Measurements from ENCODE around the gene PEDS1. TPM values are rescaled to one million over a fixed set of nuclear protein-coding genes. Genes with fewer than 3 reads are reported as not detected.

The PEDS1 gene
- total and polyA plus RNA-seq, 2 of the 8 experiments (the other 6 are each of a cell fraction or from before 2014, with no cell fraction given) = 28.9 to 75.9 TPM

DNA sequence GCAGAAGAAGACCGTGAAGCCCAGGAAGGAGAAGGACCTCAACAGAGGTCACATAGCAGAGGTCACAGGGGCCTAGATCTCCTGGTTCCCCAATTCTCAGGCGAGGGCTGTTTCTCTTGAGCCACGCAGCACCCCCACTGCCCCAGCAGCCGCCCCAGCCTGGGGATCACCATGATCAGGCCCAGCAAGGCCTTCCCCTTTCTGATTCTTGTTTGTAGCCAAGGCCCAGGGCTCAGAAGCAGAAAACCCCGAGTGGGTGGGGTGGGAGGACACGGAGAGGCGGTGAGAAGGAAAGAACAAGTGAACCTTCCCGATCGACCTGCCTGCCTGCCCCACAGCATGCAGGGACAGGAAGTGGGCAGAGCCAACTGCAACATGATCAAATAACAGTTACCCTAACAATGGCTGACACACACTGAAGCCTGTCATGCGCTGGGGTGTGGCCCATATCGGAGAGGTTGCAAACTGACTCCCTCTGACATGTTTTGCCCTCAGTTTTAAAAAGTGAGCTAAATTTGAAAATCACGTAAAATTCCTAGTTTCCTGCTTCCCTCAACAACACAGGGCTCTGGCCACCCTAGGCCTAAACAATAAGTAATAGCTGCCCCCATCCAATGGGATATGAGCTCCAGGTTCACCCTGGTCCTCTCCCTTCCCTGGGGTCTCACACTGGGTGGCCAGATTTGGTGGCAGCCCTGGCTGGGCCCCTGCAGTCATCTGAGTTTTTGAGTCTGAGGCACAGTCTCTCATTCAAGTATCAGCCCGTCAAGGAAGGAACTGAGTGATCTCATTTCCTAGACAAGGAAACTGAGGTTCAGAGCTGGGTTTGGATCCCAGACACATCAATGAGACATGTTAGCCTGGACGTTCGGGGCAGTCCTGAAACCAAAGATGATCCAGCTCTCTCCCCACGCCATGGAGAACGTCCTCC lies 6.5 kb downstream of the PEDS1 start:
- Histone ChIP-seq H3K27ac (ENCODE audit: low read depth, low read length) (peak overlapping the region; percentile 56), H3K14ac (ENCODE audit: insufficient read length) (no peak overlapping the region), H2BK12ac (ENCODE audit: low read depth, low read length) (0 out of 2 replicates have a peak overlapping the region, but pooled peaks have one; percentile 77), H2BK20ac (ENCODE audit: low read length) (no peak overlapping the region), H2AFZ (ENCODE audit: low read length) (no peak overlapping the region), H3K23me2 (ENCODE audit: low read depth, low read length) (no peaks in the 10 kb centered on the region), H3K56ac (replicated peaks; ENCODE audit: insufficient read length, low read depth, low read length) (no peak overlapping the region), H4K20me1 (replicated peaks in 1 of 2; ENCODE audit: control insufficient read depth in 1 of 2, insufficient read depth in 2 of 2, low read length in 2 of 2) (peaks cover 15 to 23% of the 10 kb centered on the region in 2 experiments), H4K8ac (ENCODE audit: extremely low read depth, insufficient read depth, low read length) (no peak overlapping the region), H3K79me2 (ENCODE audit: control insufficient read depth in 1 of 2, insufficient read depth in 2 of 2, low read length in 2 of 2) (peaks cover 0 to 65% of the 10 kb centered on the region in 2 experiments; a peak in 2 of 4 replicates), H4K91ac (replicated peaks; ENCODE audit: insufficient read length, low read length) (peak overlapping the region; percentile 46), H2BK120ac (replicated peaks; ENCODE audit: low read depth, low read length) (no peak overlapping the region), H2BK15ac (ENCODE audit: low read length) (peak overlapping the region; percentile 23; the same call in 1 of the 2 replicates), H3K4me2 (ENCODE audit: insufficient read depth in 1 of 2, low read depth in 2 of 2, low read length in 2 of 2) (peak overlapping the region in 1 of 2 experiments; percentile 12; a peak in 1 of 4 replicates), H3K9me3 (ENCODE audit: insufficient read depth in 2 of 2, low read depth in 1 of 2, low read length in 1 of 2) (no peaks in the 10 kb centered on the region), H3K4me1 (replicated peaks in 1 of 4; ENCODE audit: control insufficient read depth in 3 of 4, insufficient read depth in 4 of 4, low read length in 3 of 4) (peaks cover 14 to 26% (median 19%) of the 10 kb centered on the region in 4 experiments), H4K5ac (ENCODE audit: insufficient read length, low read depth, low read length) (no peak overlapping the region), H3K79me1 (ENCODE audit: low read depth, low read length) (peaks cover 24% of the 10 kb centered on the region), H3K9ac (replicated peaks in 1 of 4; ENCODE audit: extremely low read depth in 1 of 4, low read depth in 3 of 4, low read length in 3 of 4) (no peak overlapping the region; a peak in 2 of 7 replicates), H2AK5ac (ENCODE audit: low read depth, low read length) (no peak overlapping the region), H3K4ac (replicated peaks; ENCODE audit: insufficient read length, low read depth, low read length) (no peak overlapping the region), H3K4me3 (ENCODE audit: extremely low read depth in 1 of 4, insufficient read depth in 2 of 4, low read depth in 3 of 4, low read length in 4 of 4) (no peak overlapping the region), H3K23ac (ENCODE audit: insufficient read length) (no peak overlapping the region), H3K36me3 (ENCODE audit: control insufficient read depth in 2 of 4, insufficient read depth in 4 of 4, low read length in 3 of 4) (peaks cover 0 to 22% (median 5%) of the 10 kb centered on the region in 4 experiments; a peak in 4 of 8 replicates), H3K27me3 (replicated peaks in 1 of 4; ENCODE audit: control insufficient read depth in 3 of 4, extremely low read depth in 1 of 4, insufficient read depth in 3 of 4, low read length in 3 of 4) (no peaks in the 10 kb centered on the region), H2BK5ac (ENCODE audit: low read depth, low read length) (peak overlapping the region; percentile 81; the same call in 1 of the 2 replicates), H3K18ac (ENCODE audit: extremely low read depth, low read length) (peak overlapping the region; percentile 3; the same call in 1 of the 2 replicates)
- CTCF ChIA-PET (ENCODE audit: partially characterized antibody) = interaction anchor here (0.6 to 8.5 kb wide), 14 partner anchors 9 to 75 kb away, joined by 3 to 141 read pairs (median 4); no protein-coding TSS in a partner anchor
- no peak for FAIRE-seq
- 76% methylated on average over 17 of the region's 17 CpGs; no CpG with 5 or more reads in 1 of the 2 experiments for WGBS, 2 experiments (ENCODE audit: extremely low coverage in 1 of 2, insufficient coverage in 1 of 2, insufficient read length in 1 of 2, insufficient replicate concordance in 2 of 2, low coverage in 1 of 2, low lambda C conversion rate in 2 of 2, missing lambda C conversion rate in 1 of 2)
- POLR2A ChIA-PET (ENCODE audit: partially characterized antibody) = interaction anchor here (0.8 to 1.3 kb wide), 4 partner anchors 9 to 73 kb away, joined by 3 to 5 read pairs (median 4); no protein-coding TSS in a partner anchor
- DNase-seq (ENCODE audit: low read depth in 1 of 2, low spot score in 2 of 2) = no peak
- TF ChIP-seq SIRT6 (IDR thresholded peaks at IDR 0.05; ENCODE audit: low read length) = no peak
- peak; percentile 45; the same call in 1 of the 2 replicates for TF ChIP-seq MAX (IDR thresholded peaks at IDR 0.05)
